ENCODE results near the gene FSIP2. TPM values are rescaled to one million over a fixed set of nuclear protein-coding genes. Genes with fewer than 3 reads are reported as not detected.

The FSIP2 gene
- total and polyA plus RNA-seq, 7 donors = 0.54 to 4.9 (median 2.1) TPM

GRCh38 chr2:185757356-185757755, 18.8 kb downstream of the FSIP2 start:
- TF ChIP-seq POLR2A (IDR thresholded peaks at IDR 0.05) (no peak), POLR2AphosphoS5 (IDR thresholded peaks at IDR 0.05) (no peak), CTCF (IDR thresholded peaks at IDR 0.05) (no peak), EP300 (IDR thresholded peaks at IDR 0.05) (no peak)
- H3K27me3 ChIP-seq = no peaks in the 10 kb centered on the region
- H3K4me1 ChIP-seq = no peaks in the 10 kb centered on the region
- H3K36me3 ChIP-seq = no peaks in the 10 kb centered on the region
- no peaks in the 10 kb centered on the region for H3K9me3 ChIP-seq
- no peak overlapping the region for H3K27ac ChIP-seq
- no peak overlapping the region for H3K4me3 ChIP-seq
- intact Hi-C loops (cut with DNase I) = no loop called here
- DNase-seq = no peak

- Histone ChIP-seq H3K27ac (no peak overlapping the region), H3K4me1 (no peaks in the 10 kb centered on the region), H3K9me3 (peaks cover 6 to 17% (median 15%) of the 10 kb centered on the region in 4 donors), H3K36me3 (no peaks in the 10 kb centered on the region), H3K4me3 (no peak overlapping the region), H3K27me3 (no peaks in the 10 kb centered on the region)
- intact Hi-C loops (cut with DNase I) = no loop called here
- TF ChIP-seq POLR2A (IDR thresholded peaks at IDR 0.05) = no peak
- no peak for TF ChIP-seq CTCF (IDR thresholded peaks at IDR 0.05)
- TF ChIP-seq POLR2AphosphoS5 (IDR thresholded peaks at IDR 0.05) = no peak
- TF ChIP-seq EP300 (IDR thresholded peaks at IDR 0.05) = no peak
- DNase-seq = no peak
Measured at GRCh38 chr2:185771396-185771795, 32.8 kb downstream of the FSIP2 start.

- 69 to 77% methylated on average over 2 of the region's 2 CpGs for WGBS, 2 donors
- Histone ChIP-seq H3K27ac (no peak overlapping the region), H3K4me1 (no peaks in the 10 kb centered on the region), H3K4me3 (no peak overlapping the region), H3K36me3 (no peaks in the 10 kb centered on the region), H3K27me3 (no peaks in the 10 kb centered on the region), H3K9me3 (no peaks in the 10 kb centered on the region)
- intact Hi-C loops (cut with DNase I) = no loop called here
- no peak for TF ChIP-seq EP300 (IDR thresholded peaks at IDR 0.05)
- TF ChIP-seq CTCF (IDR thresholded peaks at IDR 0.05) = no peak
- no peak for TF ChIP-seq POLR2A (IDR thresholded peaks at IDR 0.05)
- no peak for TF ChIP-seq POLR2AphosphoS5 (IDR thresholded peaks at IDR 0.05)
- no peak for DNase-seq
Measured at GRCh38 chr2:185780890-185781289, 42.3 kb downstream of the FSIP2 start.

GRCh38 chr2:185782223-185782769, 43.7 kb downstream of the FSIP2 start:
- intact Hi-C loops (cut with DNase I) = no loop called here
- no peak for DNase-seq
- WGBS, 2 donors = 58 to 74% methylated on average over 4 of the region's 4 CpGs
- Histone ChIP-seq H3K27me3 (no peaks in the 10 kb centered on the region), H3K27ac (no peak overlapping the region), H3K4me3 (no peak overlapping the region), H3K36me3 (no peaks in the 10 kb centered on the region), H3K9me3 (no peaks in the 10 kb centered on the region), H3K4me1 (no peaks in the 10 kb centered on the region)
- TF ChIP-seq CTCF (IDR thresholded peaks at IDR 0.05) (no peak), POLR2A (IDR thresholded peaks at IDR 0.05) (no peak), POLR2AphosphoS5 (IDR thresholded peaks at IDR 0.05) (no peak), EP300 (IDR thresholded peaks at IDR 0.05) (no peak)

- Histone ChIP-seq H3K27me3 (no peaks in the 10 kb centered on the region), H3K27ac (no peak overlapping the region), H3K9me3 (no peaks in the 10 kb centered on the region), H3K36me3 (no peaks in the 10 kb centered on the region), H3K4me1 (no peaks in the 10 kb centered on the region), H3K4me3 (no peak overlapping the region)
- no peak for DNase-seq
- TF ChIP-seq POLR2A (IDR thresholded peaks at IDR 0.05) = no peak
- TF ChIP-seq POLR2AphosphoS5 (IDR thresholded peaks at IDR 0.05) = no peak
- no peak for TF ChIP-seq EP300 (IDR thresholded peaks at IDR 0.05)
- no peak for TF ChIP-seq CTCF (IDR thresholded peaks at IDR 0.05)
- intact Hi-C loops (cut with DNase I) = no loop called here
Measured at GRCh38 chr2:185785156-185785555, 46.6 kb downstream of the FSIP2 start.
